ENCODE results near the gene RYR2. TPM values are rescaled to one million over a fixed set of nuclear protein-coding genes. Genes with fewer than 3 reads are reported as not detected.

The RYR2 gene
- total and polyA plus RNA-seq, 2 of the 8 experiments (the other 6 are each of a cell fraction or from before 2014, with no cell fraction given): 1.3 to 4.4 TPM

DNA sequence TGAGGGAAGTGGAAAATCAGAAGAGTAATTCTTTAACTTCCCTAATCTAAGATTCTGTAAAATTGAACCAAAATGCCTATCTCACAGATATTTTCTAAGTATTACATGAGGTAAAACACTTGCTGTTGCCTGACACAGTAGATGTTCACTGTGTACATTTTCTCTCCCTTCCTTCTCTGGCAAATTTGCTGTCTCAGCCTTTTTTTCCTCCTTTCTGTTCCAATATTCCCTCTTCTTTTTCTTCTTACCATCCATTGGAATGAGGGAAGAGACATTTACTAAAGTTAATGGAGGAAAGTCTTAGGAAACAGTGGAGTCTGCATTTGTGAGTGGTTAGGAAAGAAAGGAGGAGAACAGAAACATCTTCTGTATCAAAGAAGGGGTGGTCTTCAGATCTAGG is 608.8 kb downstream of the RYR2 start:
- H3K36me3 ChIP-seq (ENCODE audit: control insufficient read depth in 2 of 4, insufficient read depth in 4 of 4, low read length in 3 of 4): no peaks in the 10 kb centered on the region
- no peak for FAIRE-seq
- no peak for TF ChIP-seq RBBP5 (IDR thresholded peaks at IDR 0.05; ENCODE audit: borderline replicate concordance, low read depth, low read length)
- TF ChIP-seq TAF1 (IDR thresholded peaks at IDR 0.05; ENCODE audit: low read depth, low read length): no peak
- no peak for TF ChIP-seq NRF1 (IDR thresholded peaks at IDR 0.05; ENCODE audit: low read depth, low read length)
- no peak for TF ChIP-seq RAD21 (IDR thresholded peaks at IDR 0.05 in 1 of 2, conservative IDR thresholded peaks at IDR 0.05 in 1 of 2; ENCODE audit: low read depth in 2 of 2, low read length in 2 of 2)
- TF ChIP-seq, protein P1, sequence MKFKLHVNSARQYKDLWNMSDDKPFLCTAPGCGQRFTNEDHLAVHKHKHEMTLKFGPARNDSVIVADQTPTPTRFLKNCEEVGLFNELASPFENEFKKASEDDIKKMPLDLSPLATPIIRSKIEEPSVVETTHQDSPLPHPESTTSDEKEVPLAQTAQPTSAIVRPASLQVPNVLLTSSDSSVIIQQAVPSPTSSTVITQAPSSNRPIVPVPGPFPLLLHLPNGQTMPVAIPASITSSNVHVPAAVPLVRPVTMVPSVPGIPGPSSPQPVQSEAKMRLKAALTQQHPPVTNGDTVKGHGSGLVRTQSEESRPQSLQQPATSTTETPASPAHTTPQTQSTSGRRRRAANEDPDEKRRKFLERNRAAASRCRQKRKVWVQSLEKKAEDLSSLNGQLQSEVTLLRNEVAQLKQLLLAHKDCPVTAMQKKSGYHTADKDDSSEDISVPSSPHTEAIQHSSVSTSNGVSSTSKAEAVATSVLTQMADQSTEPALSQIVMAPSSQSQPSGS (IDR thresholded peaks at IDR 0.05; ENCODE audit: low read length): no peak
- no peak for TF ChIP-seq TBP (IDR thresholded peaks at IDR 0.05; ENCODE audit: low read depth, low read length)
- TF ChIP-seq BRCA1 (IDR thresholded peaks at IDR 0.05; ENCODE audit: low read depth, low read length): no peak
- no peak for TF ChIP-seq ZNF274 (IDR thresholded peaks at IDR 0.05; ENCODE audit: borderline replicate concordance, extremely low read depth, low read length)
- no peak for TF ChIP-seq EGR1 (IDR thresholded peaks at IDR 0.05; ENCODE audit: borderline replicate concordance, low read depth, low read length)
- no peak for TF ChIP-seq JUND (IDR thresholded peaks at IDR 0.05; ENCODE audit: low read length)
- TF ChIP-seq, protein P2, sequence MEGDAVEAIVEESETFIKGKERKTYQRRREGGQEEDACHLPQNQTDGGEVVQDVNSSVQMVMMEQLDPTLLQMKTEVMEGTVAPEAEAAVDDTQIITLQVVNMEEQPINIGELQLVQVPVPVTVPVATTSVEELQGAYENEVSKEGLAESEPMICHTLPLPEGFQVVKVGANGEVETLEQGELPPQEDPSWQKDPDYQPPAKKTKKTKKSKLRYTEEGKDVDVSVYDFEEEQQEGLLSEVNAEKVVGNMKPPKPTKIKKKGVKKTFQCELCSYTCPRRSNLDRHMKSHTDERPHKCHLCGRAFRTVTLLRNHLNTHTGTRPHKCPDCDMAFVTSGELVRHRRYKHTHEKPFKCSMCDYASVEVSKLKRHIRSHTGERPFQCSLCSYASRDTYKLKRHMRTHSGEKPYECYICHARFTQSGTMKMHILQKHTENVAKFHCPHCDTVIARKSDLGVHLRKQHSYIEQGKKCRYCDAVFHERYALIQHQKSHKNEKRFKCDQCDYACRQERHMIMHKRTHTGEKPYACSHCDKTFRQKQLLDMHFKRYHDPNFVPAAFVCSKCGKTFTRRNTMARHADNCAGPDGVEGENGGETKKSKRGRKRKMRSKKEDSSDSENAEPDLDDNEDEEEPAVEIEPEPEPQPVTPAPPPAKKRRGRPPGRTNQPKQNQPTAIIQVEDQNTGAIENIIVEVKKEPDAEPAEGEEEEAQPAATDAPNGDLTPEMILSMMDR (IDR thresholded peaks at IDR 0.05; ENCODE audit: control extremely low read depth in 1 of 3, insufficient read depth in 1 of 3, low read depth in 1 of 3, low read length in 3 of 3): no peak

More for the DNA sequence above, 608.8 kb downstream of the RYR2 start:
- H3K27ac ChIP-seq (ENCODE audit: low read depth, low read length): no peak overlapping the region
- H4K91ac ChIP-seq (replicated peaks; ENCODE audit: insufficient read length, low read length): no peak overlapping the region
- ChIA-PET POLR2A (ENCODE audit: partially characterized antibody) (no interaction called here), CTCF (ENCODE audit: partially characterized antibody) (interaction anchor here (0.9 to 1.0 kb wide), 2 partner anchors 11 to 14 kb away, joined by 3 read pairs; no protein-coding TSS in a partner anchor)
- H4K5ac ChIP-seq (ENCODE audit: insufficient read length, low read depth, low read length): no peak overlapping the region
- DNase-seq (ENCODE audit: low read depth in 1 of 2, low spot score in 2 of 2): no peak
- H3K23ac ChIP-seq (ENCODE audit: insufficient read length): no peak overlapping the region
- no peak overlapping the region for H3K4ac ChIP-seq (replicated peaks; ENCODE audit: insufficient read length, low read depth, low read length)
- H2BK12ac ChIP-seq (ENCODE audit: low read depth, low read length): no peak overlapping the region
- H3K4me3 ChIP-seq (ENCODE audit: extremely low read depth in 1 of 4, insufficient read depth in 2 of 4, low read depth in 3 of 4, low read length in 4 of 4): no peak overlapping the region
- H2BK5ac ChIP-seq (ENCODE audit: low read depth, low read length): no peak overlapping the region
- H2BK15ac ChIP-seq (ENCODE audit: low read length): no peak overlapping the region
- H3K23me2 ChIP-seq (ENCODE audit: low read depth, low read length): no peaks in the 10 kb centered on the region
- H2AK5ac ChIP-seq (ENCODE audit: low read depth, low read length): no peak overlapping the region
- no peak overlapping the region for H3K14ac ChIP-seq (ENCODE audit: insufficient read length)
- H3K9ac ChIP-seq (replicated peaks in 1 of 4; ENCODE audit: extremely low read depth in 1 of 4, low read depth in 3 of 4, low read length in 3 of 4): no peak overlapping the region
- no peaks in the 10 kb centered on the region for H3K79me1 ChIP-seq (ENCODE audit: low read depth, low read length)
- no peak overlapping the region for H3K56ac ChIP-seq (replicated peaks; ENCODE audit: insufficient read length, low read depth, low read length)
- H3K27me3 ChIP-seq (replicated peaks in 1 of 4; ENCODE audit: control insufficient read depth in 3 of 4, extremely low read depth in 1 of 4, insufficient read depth in 3 of 4, low read length in 3 of 4): no peaks in the 10 kb centered on the region
- H2BK120ac ChIP-seq (replicated peaks; ENCODE audit: low read depth, low read length): no peak overlapping the region
- H2AFZ ChIP-seq (ENCODE audit: low read length): no peak overlapping the region
- H4K8ac ChIP-seq (ENCODE audit: extremely low read depth, insufficient read depth, low read length): no peak overlapping the region
- no peaks in the 10 kb centered on the region for H3K79me2 ChIP-seq (ENCODE audit: control insufficient read depth in 1 of 2, insufficient read depth in 2 of 2, low read length in 2 of 2)
- no peak overlapping the region for H3K18ac ChIP-seq (ENCODE audit: extremely low read depth, low read length)
- H3K4me1 ChIP-seq (replicated peaks in 1 of 4; ENCODE audit: control insufficient read depth in 3 of 4, insufficient read depth in 4 of 4, low read length in 3 of 4): peaks cover 0 to 3% (median 0%) of the 10 kb centered on the region in 4 experiments; a peak in 1 of 7 replicates
- no peaks in the 10 kb centered on the region; a peak in 1 of 4 replicates for H3K9me3 ChIP-seq (ENCODE audit: insufficient read depth in 2 of 2, low read depth in 1 of 2, low read length in 1 of 2)
- no peak overlapping the region for H3K4me2 ChIP-seq (ENCODE audit: insufficient read depth in 1 of 2, low read depth in 2 of 2, low read length in 2 of 2)
- no peaks in the 10 kb centered on the region for H4K20me1 ChIP-seq (replicated peaks in 1 of 2; ENCODE audit: control insufficient read depth in 1 of 2, insufficient read depth in 2 of 2, low read length in 2 of 2)
- no peak overlapping the region for H2BK20ac ChIP-seq (ENCODE audit: low read length)
